GM12891 (cell line): ENCODE measurements around the gene SPRN.

Source experiments
- PAX5 ChIP-seq: IDR thresholded peaks from 2 replicates; pipeline ENCODE4 v1.6.1; 2011; ENCODE audit warnings: low read length, moderate library complexity, mild to moderate bottlenecking; ENCODE audit not compliant: insufficient read depth, severe bottlenecking
- POLR2A ChIP-seq: IDR thresholded peaks from 2 replicates; pipeline ENCODE4 v1.6.1; 2011; ENCODE audit warnings: low read depth, low read length, control low read depth
- POLR2AphosphoS5 ChIP-seq: IDR thresholded peaks from 2 replicates; pipeline ENCODE4 v1.6.1; 2011; ENCODE audit warnings: low read depth, low read length, control low read depth
- POU2F2 ChIP-seq: IDR thresholded peaks from 2 replicates; pipeline ENCODE4 v1.6.1; 2011; ENCODE audit warnings: low read depth, mild to moderate bottlenecking, control low read depth, low read length, moderate library complexity
- SPI1 ChIP-seq: IDR thresholded peaks from 2 replicates; pipeline ENCODE4 v1.6.1; 2011; ENCODE audit warnings: low read depth, low read length, control low read depth
- TAF1 ChIP-seq: IDR thresholded peaks from 2 replicates; pipeline ENCODE4 v1.6.1; 2011; ENCODE audit warnings: low read depth, low read length, control low read depth

DNA sequence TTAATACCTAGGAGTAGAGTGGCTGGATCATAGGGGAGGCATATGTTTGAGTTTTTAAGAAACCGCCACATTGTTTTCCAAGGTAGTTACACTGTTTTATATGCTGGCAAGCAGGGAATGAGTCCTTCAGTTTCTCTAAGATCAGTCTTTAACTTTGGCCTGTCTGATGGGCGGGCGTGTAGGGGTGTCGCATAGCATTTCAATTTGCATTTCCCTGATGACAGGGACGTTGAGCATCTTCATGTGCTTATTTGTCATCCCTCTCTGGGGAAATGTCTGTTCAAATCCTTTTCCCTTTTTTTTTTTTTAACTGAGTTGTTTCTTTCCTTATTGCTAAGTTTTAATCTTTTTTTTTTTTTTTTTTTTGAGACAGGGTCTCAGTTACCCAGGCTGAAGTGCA lies 20.6 kb downstream of the SPRN start:
- TF ChIP-seq POLR2A (no peak), POLR2AphosphoS5 (no peak), TAF1 (no peak), SPI1 (no peak), POU2F2 (no peak), PAX5 (no peak)
